Measurements from ENCODE around the gene FGB. TPM values are rescaled to one million over a fixed set of nuclear protein-coding genes. Genes with fewer than 3 reads are reported as not detected.
"Not testable (repeated sequence)": the region's sequence is repeated elsewhere in the genome, so short reads cannot be mapped to it uniquely, and the experiment has no call there.

FGB gene
- total RNA-seq, 6 experiments from 2014 or later: not detected

GRCh38 chr4:154590329-154591006 is 27.7 kb downstream of the FGB start, which contains the start of gene FGA:
TSS of gene FGA (minus strand) at chr4:154590742. CDS start at chr4:154590687, 55 bp downstream.
- no peak within 1 kb of the TSS for H3K4me3 Mint-ChIP-seq
- no peak for TF ChIP-seq CTCF (IDR thresholded peaks at IDR 0.05)
- no peaks in the 10 kb centered on the region; the same call in 1 of the 2 replicates for H3K27me3 Mint-ChIP-seq (ENCODE audit: insufficient read depth)
- DNase-seq: no peak
- no peak within 1 kb of the TSS for H3K27ac Mint-ChIP-seq
- H3K4me1 Mint-ChIP-seq (ENCODE audit: low read depth): no peaks in the 10 kb centered on the region
- H3K36me3 Mint-ChIP-seq (ENCODE audit: low read depth): no peaks in the 10 kb centered on the region
- H3K9me3 Mint-ChIP-seq: no peaks in the 10 kb centered on the region

- no peak for DNase-seq
- TF ChIP-seq CTCF (IDR thresholded peaks at IDR 0.05): no peak
- H3K36me3 Mint-ChIP-seq (ENCODE audit: low read depth): no peaks in the 10 kb centered on the region
- H3K9me3 Mint-ChIP-seq: no peaks in the 10 kb centered on the region
- H3K4me1 Mint-ChIP-seq (ENCODE audit: low read depth): no peaks in the 10 kb centered on the region
- no peak overlapping the region for H3K27ac Mint-ChIP-seq
- no peak overlapping the region for H3K4me3 Mint-ChIP-seq
- H3K27me3 Mint-ChIP-seq (ENCODE audit: insufficient read depth): no peaks in the 10 kb centered on the region; the same call in 1 of the 2 replicates
Observed at GRCh38 chr4:154591890-154592289, 29.1 kb downstream of the FGB start.

- DNase-seq: no peak
- Mint-ChIP-seq H3K4me1 (ENCODE audit: low read depth) (no peaks in the 10 kb centered on the region), H3K27ac (no peak overlapping the region), H3K27me3 (ENCODE audit: insufficient read depth) (peaks cover 2% of the 10 kb centered on the region), H3K4me3 (no peak overlapping the region), H3K36me3 (ENCODE audit: low read depth) (no peaks in the 10 kb centered on the region), H3K9me3 (no peaks in the 10 kb centered on the region)
- no peak for TF ChIP-seq CTCF (IDR thresholded peaks at IDR 0.05)
Observed at GRCh38 chr4:154593868-154594267, 31.1 kb downstream of the FGB start.

GRCh38 chr4:154594343-154594742 is 31.5 kb downstream of the FGB start:
- not testable (repeated sequence) for H3K4me1 Mint-ChIP-seq (ENCODE audit: low read depth); H3K9me3 Mint-ChIP-seq; H3K36me3 Mint-ChIP-seq (ENCODE audit: low read depth); H3K27ac Mint-ChIP-seq; DNase-seq; H3K4me3 Mint-ChIP-seq; H3K27me3 Mint-ChIP-seq (ENCODE audit: insufficient read depth)

GRCh38 chr4:154595807-154596206 is 33.0 kb downstream of the FGB start:
- Mint-ChIP-seq H3K27ac (no peak overlapping the region), H3K36me3 (ENCODE audit: low read depth) (no peaks in the 10 kb centered on the region), H3K9me3 (no peaks in the 10 kb centered on the region), H3K27me3 (ENCODE audit: insufficient read depth) (peaks cover 2% of the 10 kb centered on the region), H3K4me3 (no peak overlapping the region), H3K4me1 (ENCODE audit: low read depth) (no peaks in the 10 kb centered on the region)
- no peak for DNase-seq
- TF ChIP-seq CTCF (IDR thresholded peaks at IDR 0.05): no peak

GRCh38 chr4:154597281-154597680 is 34.5 kb downstream of the FGB start:
- H3K36me3 Mint-ChIP-seq (ENCODE audit: low read depth); DNase-seq; H3K4me1 Mint-ChIP-seq (ENCODE audit: low read depth); H3K27me3 Mint-ChIP-seq (ENCODE audit: insufficient read depth); H3K4me3 Mint-ChIP-seq; H3K27ac Mint-ChIP-seq; H3K9me3 Mint-ChIP-seq: not testable (repeated sequence)
